Left renal pelvis (tissue), 4 donors: ENCODE data around the gene SKAP2. TPM values are rescaled to one million over a fixed set of nuclear protein-coding genes. Genes with fewer than 3 reads are reported as not detected.

ENCODE experiments used
- DNase-seq, 4 donors: peaks; one replicate each; pipeline ENCODE4 v3.0.0-alpha.2; 2013; ENCODE audit warnings: low read depth in 4 of 4, low spot score in 3 of 4
- polyA plus RNA-seq, 4 donors: library from polyadenylated mRNA; unstranded; fragments of 120-200 nt; gene quantifications; one replicate each; pipeline ENCODE4 v1.2.1, GENCODE V29; 2013; ENCODE audit not compliant: insufficient read length in 4 of 4

SKAP2 gene
- polyA plus RNA-seq, 4 donors = 20.1 to 37.2 (median 25.6) TPM

- no peak for DNase-seq
These were observed 219.3 kb downstream of the SKAP2 start for GRCh38 chr7:26645121-26645520.

DNA sequence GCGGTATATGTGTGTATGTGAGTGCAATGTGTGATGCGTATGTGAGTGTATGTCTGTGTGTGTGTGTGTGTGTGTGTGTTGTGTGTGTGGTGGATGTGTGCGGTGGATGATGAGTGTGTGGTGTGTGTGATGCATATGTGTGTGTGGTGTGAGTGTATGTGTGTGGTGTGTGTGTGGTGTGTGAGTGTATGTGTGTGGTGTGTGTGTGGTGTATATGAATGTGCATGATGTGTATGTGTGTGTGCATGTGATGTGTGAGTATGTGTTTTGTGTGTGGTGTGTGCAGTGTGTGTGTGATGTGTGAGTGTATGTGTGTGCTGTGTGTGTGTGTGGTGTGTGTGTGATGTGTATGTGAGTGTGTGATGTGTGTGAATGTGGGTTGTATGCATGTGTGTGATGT is 222.0 kb downstream of the SKAP2 start:
- DNase-seq = no peak

DNA sequence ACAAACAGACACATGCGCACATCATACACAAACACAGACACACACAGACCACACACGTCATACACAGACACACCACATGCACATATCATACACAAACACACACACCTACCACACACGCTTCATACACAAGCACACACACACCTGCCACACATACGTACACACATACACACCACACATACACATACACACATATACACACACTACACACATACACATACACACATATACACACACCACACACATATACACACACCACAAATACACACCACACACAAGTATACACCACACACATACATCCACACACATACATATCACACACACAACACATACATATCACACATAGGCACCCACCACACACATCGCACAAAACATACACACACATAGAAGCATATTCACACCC is 224.7 kb downstream of the SKAP2 start:
- DNase-seq = no peak

DNA sequence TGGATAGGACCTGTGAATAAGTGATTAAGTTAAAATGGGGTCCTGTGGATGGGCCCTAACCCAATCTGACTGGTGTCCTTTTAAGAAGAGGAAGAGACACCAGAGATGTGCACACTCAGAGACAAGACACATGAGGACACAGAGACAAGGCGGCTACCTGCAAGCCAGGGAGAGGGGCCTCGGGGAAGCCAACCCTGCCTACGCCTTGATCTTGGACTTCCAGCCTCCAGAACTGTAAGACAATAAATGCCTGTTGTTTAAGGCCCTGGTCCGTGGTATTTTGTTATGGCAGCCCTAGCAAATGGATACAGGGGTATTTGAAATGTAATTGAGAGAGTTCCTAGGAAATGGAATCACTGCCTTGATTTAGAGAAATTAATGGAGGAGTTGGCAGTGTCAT is 225.3 kb downstream of the SKAP2 start:
- no peak for DNase-seq

GRCh38 chr7:26638140-26638539 is 226.2 kb downstream of the SKAP2 start:
- DNase-seq = no peak

GRCh38 chr7:26637610-26638009 is 226.8 kb downstream of the SKAP2 start:
- no peak for DNase-seq

DNA sequence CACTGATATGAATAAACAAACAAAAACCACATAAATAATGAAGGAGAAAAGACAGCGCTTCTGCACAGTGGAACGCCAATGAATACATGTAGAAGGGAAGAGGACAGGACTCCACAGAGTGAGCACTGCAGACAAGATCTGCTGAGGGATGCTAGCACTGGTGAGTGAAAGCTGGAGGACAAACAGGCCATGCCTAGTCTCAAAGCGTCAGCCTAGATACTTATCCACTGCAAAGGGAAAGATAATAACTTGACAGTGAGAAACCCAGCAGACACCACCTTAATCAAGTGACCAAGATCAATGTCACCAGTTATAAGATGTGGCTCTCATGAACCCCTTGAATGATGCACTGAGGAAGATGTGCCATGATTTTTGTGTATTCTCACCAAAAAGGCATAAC is 227.6 kb downstream of the SKAP2 start:
- DNase-seq = no peak

GRCh38 chr7:26633557-26633956 is 230.8 kb downstream of the SKAP2 start:
- DNase-seq = no peak

DNA sequence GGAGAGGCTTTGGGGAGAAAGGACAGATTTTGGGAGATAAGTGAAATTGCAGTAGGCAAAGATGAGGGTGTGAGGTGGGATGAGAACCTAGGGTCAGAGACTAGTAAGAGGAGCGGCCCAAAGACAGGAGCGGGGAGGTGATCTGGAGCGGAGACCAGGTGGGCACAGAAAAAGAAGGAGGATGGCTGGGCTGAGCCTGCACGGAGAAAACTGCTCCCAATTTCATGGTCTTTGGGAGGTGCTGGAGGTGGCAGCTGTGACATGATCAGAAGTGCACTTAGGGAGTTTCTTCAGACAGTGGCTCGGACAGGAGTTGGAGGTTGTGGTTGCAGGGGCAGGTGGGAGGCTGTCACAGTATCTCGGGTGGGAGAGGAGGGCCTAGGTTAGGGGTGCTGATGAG is 232.8 kb downstream of the SKAP2 start:
- DNase-seq = no peak

- no peak for DNase-seq
These were observed 233.3 kb downstream of the SKAP2 start for GRCh38 chr7:26630941-26631580.

- DNase-seq = no peak
These were observed 234.0 kb downstream of the SKAP2 start for GRCh38 chr7:26630361-26630760.

- no peak for DNase-seq
These were observed 234.7 kb downstream of the SKAP2 start for GRCh38 chr7:26629696-26630095.

- no peak for DNase-seq
These were observed 236.5 kb downstream of the SKAP2 start for GRCh38 chr7:26627891-26628341.

DNA sequence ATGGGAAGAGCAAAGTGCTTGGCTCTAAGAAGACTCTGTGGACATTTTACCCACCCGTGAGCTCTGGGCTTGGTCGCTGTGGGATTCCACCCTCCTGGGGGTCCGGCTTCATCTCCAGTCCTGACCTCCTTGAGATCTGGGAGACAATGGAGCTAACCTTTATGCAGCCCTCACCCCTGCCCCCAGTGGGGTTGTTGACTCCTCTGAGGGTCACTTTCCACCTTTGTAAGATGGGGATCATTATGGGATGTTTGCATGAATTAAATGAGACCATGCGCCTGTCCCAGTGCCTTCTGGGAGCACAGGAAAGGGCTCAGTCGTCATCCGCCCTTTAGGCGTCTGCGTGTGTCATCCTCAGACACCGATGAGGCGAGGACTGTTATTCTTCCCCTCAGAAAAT is 237.2 kb downstream of the SKAP2 start:
- DNase-seq = no peak

DNA sequence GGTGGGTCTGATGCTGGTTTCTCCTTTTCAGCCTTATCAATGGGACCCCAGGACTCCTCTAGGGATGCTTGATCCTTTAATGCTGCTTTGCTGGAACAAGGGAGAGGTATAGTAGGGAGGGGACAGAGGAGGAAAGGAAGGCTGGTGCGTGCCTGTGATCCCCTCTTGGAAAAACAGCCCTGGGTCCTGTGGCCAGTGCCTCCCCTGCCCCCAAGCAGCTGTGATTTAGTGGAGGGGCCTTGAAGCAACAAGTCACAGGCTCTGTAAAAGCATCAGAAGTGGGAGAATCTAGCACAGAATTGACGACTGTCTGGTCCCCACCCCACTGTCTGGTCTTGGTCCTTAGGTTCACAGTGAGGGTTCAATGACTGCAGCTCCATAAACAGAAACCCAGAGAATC is 237.7 kb downstream of the SKAP2 start:
- DNase-seq = no peak

- no peak for DNase-seq
These were observed 238.2 kb downstream of the SKAP2 start for GRCh38 chr7:26626156-26626555.

- no peak for DNase-seq
These were observed 239.1 kb downstream of the SKAP2 start for GRCh38 chr7:26625286-26625685.

- no peak for DNase-seq
These were observed 239.6 kb downstream of the SKAP2 start for GRCh38 chr7:26624839-26625238.

DNA sequence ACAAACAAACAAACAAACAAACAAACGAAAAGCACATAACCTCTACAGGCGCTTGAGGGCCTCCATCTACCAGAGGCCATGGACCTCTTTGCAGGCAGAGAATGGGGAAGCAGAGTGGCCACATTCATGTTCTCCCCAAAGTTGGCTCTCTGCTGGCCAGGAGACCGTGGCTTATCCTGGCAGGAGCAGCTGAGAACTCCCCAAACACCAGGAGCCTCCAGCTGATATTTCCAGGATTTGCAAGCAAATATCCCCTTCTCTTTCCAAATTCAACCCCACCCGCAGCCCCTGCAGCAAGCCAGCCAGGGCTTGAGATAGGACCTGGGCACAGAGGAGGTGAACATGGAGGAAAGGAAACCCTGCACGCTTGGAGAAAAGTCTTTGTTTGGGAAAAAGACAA is 240.0 kb downstream of the SKAP2 start:
- no peak for DNase-seq

GRCh38 chr7:26620352-26620751 is 244.0 kb downstream of the SKAP2 start:
- DNase-seq = no peak

DNA sequence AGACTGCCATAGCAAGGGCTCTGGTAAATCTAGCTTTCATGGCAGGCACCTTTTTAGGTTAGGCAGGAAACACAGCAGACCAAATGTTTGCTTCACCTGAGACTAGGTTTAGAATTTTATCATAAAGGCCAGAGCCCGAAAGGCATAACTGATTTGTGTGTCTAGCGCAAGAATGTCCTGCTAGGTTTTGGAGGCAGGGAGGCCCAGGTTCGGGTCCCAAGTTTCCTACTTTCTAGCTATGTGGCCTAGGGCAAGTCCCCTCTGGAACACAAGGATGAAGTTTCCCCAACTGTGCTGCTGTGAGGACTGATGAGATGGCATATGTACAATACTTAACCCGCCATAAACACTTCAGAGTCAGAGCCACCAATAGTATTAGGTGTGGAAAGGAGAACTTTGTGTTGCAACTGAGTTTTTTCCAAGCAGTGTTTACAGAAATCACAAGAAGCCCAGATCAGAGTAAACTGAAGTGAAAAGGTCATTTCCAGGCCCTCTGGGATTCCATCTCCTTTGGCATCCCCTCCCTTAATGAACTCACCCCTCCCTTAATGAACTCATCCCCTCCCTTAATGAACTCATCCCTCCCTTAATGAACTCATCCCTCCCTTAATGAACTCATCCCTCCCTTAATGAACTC is 244.9 kb downstream of the SKAP2 start:
- no peak for DNase-seq

DNA sequence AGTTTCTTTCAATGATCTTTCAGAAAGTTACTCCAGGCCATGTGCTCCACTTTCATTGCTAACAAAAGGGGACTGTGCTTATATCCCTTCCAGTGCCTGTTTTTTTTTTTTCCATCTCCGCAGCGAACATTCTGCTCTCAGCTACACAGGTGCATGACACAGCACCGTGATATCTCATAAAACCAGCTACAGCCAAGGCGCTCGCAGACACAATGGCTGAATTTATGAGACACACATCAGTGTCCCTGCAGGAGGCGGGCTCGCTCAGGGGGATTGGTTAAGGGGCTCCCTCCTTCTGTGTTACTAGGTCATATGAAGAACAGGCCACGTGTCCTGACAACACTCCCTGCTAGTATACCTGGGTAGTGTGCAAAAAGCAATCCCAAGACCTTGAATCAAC is 245.5 kb downstream of the SKAP2 start:
- DNase-seq = no peak

- no peak for DNase-seq
These were observed 245.9 kb downstream of the SKAP2 start for GRCh38 chr7:26618449-26618848.
